Activated T-cell treated with anti-CD3 and anti-CD28 coated beads, Interleukin-2, amount 50 U/mL, for 72 hours (primary cell): ENCODE results near the gene CRY2. TPM values are rescaled to one million over a fixed set of nuclear protein-coding genes. Genes with fewer than 3 reads are reported as not detected.
"Not testable (repeated sequence)": the region's sequence is repeated elsewhere in the genome, so short reads cannot be mapped to it uniquely, and the experiment has no call there.

Experiments
- ATAC-seq, 2 donors: fragments of 150-1000 bp; cut with Tn5 transposase; replicated peaks in 1 of 2; 2 replicates each; pipeline ENCODE4 v1.10.0; 2021; ENCODE audit warnings: moderate library complexity in 2 of 2, mild to moderate bottlenecking in 1 of 2
- DNase-seq, 2 donors: peaks; one replicate each; pipeline ENCODE4 v3.0.0; 2021 to 2022; ENCODE audit warnings: mixed read lengths in 1 of 2
- H3K27ac Mint-ChIP-seq: one replicate; pipeline ENCODE4 v1.8.0; 2022; ENCODE audit warnings: mild to moderate bottlenecking, moderate library complexity, mixed read lengths
- H3K27me3 Mint-ChIP-seq: one replicate; pipeline ENCODE4 v1.8.0; 2022; ENCODE audit warnings: low read depth, mixed read lengths
- H3K36me3 Mint-ChIP-seq, 2 donors: one replicate each; pipeline ENCODE4 v1.8.0; 2022; ENCODE audit warnings: mixed read lengths in 2 of 2, mild to moderate bottlenecking in 1 of 2; ENCODE audit not compliant: insufficient read depth in 2 of 2
- H3K4me1 Mint-ChIP-seq: one replicate; pipeline ENCODE4 v1.8.0; 2022; ENCODE audit warnings: low read depth, mixed read lengths
- H3K4me3 Mint-ChIP-seq, 2 donors: one replicate each; pipeline ENCODE4 v1.8.0; 2022; ENCODE audit warnings: mild to moderate bottlenecking in 2 of 2, mixed read lengths in 2 of 2, moderate library complexity in 2 of 2
- H3K9me3 Mint-ChIP-seq, 2 donors: one replicate each; pipeline ENCODE4 v1.8.0; 2022; ENCODE audit warnings: mixed read lengths in 2 of 2
- total RNA-seq, 2 donors: library from RNA; stranded (reverse); gene quantifications; one replicate each; pipeline ENCODE4 v1.2.3, GENCODE V29; 2022

The CRY2 gene
- total RNA-seq, 2 donors from 2014 or later = 20.2 to 23.8 TPM

GRCh38 chr11:45892856-45893255, 45.6 kb downstream of the CRY2 start:
- no peak for DNase-seq
- H3K27ac Mint-ChIP-seq = no peak overlapping the region
- H3K36me3 Mint-ChIP-seq = no peaks in the 10 kb centered on the region
- no peaks in the 10 kb centered on the region for H3K9me3 Mint-ChIP-seq
- peaks cover 10% of the 10 kb centered on the region for H3K27me3 Mint-ChIP-seq
- H3K4me1 Mint-ChIP-seq = no peaks in the 10 kb centered on the region
- no peak for ATAC-seq
- no peak overlapping the region for H3K4me3 Mint-ChIP-seq

- Mint-ChIP-seq H3K36me3 (no peaks in the 10 kb centered on the region), H3K9me3 (no peaks in the 10 kb centered on the region), H3K4me1 (no peaks in the 10 kb centered on the region), H3K27me3 (peaks cover 15% of the 10 kb centered on the region), H3K27ac (no peak overlapping the region), H3K4me3 (no peak overlapping the region)
- ATAC-seq (no peak), DNase-seq (no peak)
Measured at GRCh38 chr11:45894555-45895247, 47.4 kb downstream of the CRY2 start.

- Mint-ChIP-seq H3K27ac (no peak overlapping the region), H3K4me1 (no peaks in the 10 kb centered on the region), H3K27me3 (peaks cover 20% of the 10 kb centered on the region), H3K9me3 (no peaks in the 10 kb centered on the region), H3K36me3 (no peaks in the 10 kb centered on the region), H3K4me3 (no peak overlapping the region)
- DNase-seq (no peak), ATAC-seq (no peak)
Measured at GRCh38 chr11:45895553-45896259, 48.4 kb downstream of the CRY2 start.

DNA sequence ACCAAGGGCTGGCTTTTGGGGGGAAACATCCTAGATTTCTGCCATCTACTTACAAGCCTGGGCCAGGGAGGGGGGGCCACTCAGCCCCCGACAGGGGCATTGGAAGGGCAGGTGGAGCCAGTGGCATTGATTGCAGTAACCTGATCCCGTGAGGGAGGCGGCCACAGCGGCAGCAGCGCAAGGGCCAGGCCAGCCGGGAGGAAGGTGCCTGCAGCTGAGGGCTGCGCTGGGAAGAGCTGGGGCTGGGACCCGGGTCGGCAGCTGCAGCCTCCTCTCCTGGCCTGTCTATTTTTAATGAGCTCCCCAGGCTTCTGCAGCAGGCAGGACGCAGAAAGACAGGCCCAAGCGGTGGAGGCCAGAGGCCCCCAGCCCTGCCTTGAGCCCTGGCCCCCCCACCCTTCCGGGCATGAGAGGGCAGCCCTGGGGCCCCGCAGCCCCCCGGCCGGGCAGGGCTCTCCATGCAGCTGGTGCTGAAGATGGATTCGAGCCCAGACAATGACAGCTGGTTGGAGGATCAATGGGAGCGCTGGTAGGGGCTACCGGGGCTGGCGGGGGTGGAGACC, 49.2 kb downstream of the CRY2 start:
- no peak for DNase-seq
- H3K9me3 Mint-ChIP-seq = no peaks in the 10 kb centered on the region
- H3K4me1 Mint-ChIP-seq = no peaks in the 10 kb centered on the region
- peaks cover 25% of the 10 kb centered on the region for H3K27me3 Mint-ChIP-seq
- H3K4me3 Mint-ChIP-seq = no peak overlapping the region
- no peaks in the 10 kb centered on the region for H3K36me3 Mint-ChIP-seq
- no peak for ATAC-seq
- no peak overlapping the region for H3K27ac Mint-ChIP-seq

GRCh38 chr11:45897556-45897955, 50.3 kb downstream of the CRY2 start:
- no peak overlapping the region for H3K27ac Mint-ChIP-seq
- H3K27me3 Mint-ChIP-seq = peaks cover 25% of the 10 kb centered on the region

GRCh38 chr11:45899086-45899447, 51.8 kb downstream of the CRY2 start:
- Mint-ChIP-seq H3K9me3 (no peaks in the 10 kb centered on the region), H3K4me3 (peak overlapping the region; percentile 73 to 81), H3K27me3 (peaks cover 25% of the 10 kb centered on the region), H3K4me1 (no peaks in the 10 kb centered on the region), H3K36me3 (no peaks in the 10 kb centered on the region), H3K27ac (no peak overlapping the region)
- ATAC-seq (no peak), DNase-seq (no peak)

More at GRCh38 chr11:45897556-45897955, 50.3 kb downstream of the CRY2 start:
- ATAC-seq (no peak), DNase-seq (no peak)
- Mint-ChIP-seq H3K4me3 (no peak overlapping the region), H3K9me3 (no peaks in the 10 kb centered on the region), H3K36me3 (no peaks in the 10 kb centered on the region), H3K4me1 (no peaks in the 10 kb centered on the region)

DNA sequence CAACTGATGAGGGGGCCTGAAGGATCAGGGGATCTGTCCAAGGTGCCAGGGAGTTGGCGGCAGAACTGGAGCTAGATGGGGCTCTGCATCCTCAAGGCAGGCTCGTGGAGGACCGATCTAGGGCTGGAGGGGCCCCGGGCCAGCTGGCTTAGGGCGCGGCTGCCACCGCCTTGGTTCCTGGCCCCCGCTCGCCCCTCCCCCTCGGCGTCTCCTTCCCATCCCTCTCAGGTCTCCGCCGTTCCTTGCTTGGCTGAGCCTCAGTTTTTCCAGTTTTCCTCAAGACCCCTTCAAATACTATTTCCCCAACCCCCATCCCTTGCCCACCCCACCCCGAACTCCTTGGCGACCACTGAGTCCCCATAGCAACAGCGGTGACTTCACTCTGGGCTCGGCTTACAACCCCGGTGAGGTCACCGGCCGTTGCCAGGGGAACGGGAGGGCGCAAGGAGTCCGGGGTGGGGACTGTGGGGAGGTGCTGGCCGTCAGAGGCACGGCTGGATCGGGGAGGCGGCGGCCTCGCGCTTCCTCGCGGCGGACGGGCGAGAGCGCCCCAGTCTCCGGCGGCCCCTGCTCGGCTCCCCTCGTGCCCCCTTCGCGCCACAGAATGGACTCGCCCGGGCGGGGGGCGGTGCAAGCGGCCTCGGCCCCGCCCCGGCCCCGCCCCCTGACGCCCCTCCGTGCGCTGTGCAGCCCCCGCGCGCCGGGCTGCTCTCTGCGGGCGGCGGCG, 52.3 kb downstream of the CRY2 start:
- peak; percentile 78 to 82 for DNase-seq
- Mint-ChIP-seq H3K9me3 (no peaks in the 10 kb centered on the region), H3K4me3 (peak overlapping the region; percentile 73 to 81), H3K27me3 (peaks cover 25% of the 10 kb centered on the region), H3K4me1 (no peaks in the 10 kb centered on the region), H3K36me3 (no peaks in the 10 kb centered on the region), H3K27ac (no peak overlapping the region)
- ATAC-seq = peak; percentile 88 to 89

DNA sequence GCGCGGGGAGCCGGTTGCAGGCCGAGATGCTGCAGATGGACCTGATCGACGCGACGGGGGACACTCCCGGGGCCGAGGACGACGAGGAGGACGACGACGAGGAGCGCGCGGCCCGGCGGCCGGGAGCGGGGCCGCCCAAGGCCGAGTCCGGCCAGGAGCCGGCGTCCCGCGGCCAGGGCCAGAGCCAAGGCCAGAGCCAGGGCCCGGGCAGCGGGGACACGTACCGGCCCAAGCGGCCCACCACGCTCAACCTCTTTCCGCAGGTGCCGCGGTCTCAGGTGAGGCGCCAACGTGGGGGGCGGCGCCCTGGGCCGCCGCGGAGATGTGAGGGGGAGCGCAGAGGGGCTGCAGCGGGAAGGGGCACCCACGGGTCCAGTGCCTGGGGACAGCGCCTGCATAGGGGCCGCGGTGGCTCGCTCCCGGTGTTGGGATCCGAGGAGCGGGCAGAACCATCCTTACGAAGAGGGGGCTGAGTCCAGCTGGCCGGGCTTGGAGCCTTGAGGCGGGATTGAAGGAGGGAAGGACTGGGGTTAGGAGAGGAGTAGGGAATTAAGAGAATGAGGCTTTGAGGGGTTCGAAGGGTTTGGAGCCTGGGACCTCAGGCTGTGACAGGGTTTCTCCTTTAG, 53.0 kb downstream of the CRY2 start:
- not testable (repeated sequence) for H3K9me3 Mint-ChIP-seq

GRCh38 chr11:45900916-45901617, 53.8 kb downstream of the CRY2 start:
- Mint-ChIP-seq H3K36me3 (no peaks in the 10 kb centered on the region), H3K4me3 (peak overlapping the region; percentile 22 to 70), H3K9me3 (no peaks in the 10 kb centered on the region), H3K27ac (no peak overlapping the region), H3K4me1 (no peaks in the 10 kb centered on the region), H3K27me3 (peaks cover 18% of the 10 kb centered on the region)
- ATAC-seq (no peak), DNase-seq (no peak)

More for the DNA sequence above, 53.0 kb downstream of the CRY2 start:
- H3K4me3 Mint-ChIP-seq = peak overlapping the region; percentile 58 to 70
- DNase-seq, ATAC-seq, H3K27ac Mint-ChIP-seq, H3K4me1 Mint-ChIP-seq, H3K36me3 Mint-ChIP-seq: not testable (repeated sequence)
- peaks cover 18% of the 10 kb centered on the region for H3K27me3 Mint-ChIP-seq

DNA sequence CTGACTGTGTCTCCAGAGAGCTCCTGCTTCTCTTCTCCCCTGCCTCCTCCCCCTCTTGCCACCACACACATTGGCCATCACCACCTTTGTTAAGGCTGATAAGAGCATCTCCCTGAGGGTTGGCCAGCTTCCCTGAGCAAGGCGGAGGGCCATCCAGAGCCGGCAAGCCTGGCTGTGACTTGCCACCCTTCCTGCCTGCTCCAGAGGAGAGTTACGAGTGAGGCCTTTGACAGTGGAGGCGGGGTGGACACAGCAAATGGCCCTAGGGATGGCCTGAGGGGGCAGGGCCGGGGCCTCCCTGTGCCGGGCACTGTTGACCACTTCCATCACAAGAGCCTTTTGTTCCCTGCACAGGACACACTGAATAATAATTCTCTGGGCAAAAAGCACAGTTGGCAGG, 54.4 kb downstream of the CRY2 start:
- no peaks in the 10 kb centered on the region for H3K4me1 Mint-ChIP-seq
- DNase-seq (no peak), ATAC-seq (no peak)
- H3K4me3 Mint-ChIP-seq = no peak overlapping the region
- no peaks in the 10 kb centered on the region for H3K36me3 Mint-ChIP-seq
- peaks cover 18% of the 10 kb centered on the region for H3K27me3 Mint-ChIP-seq
- no peaks in the 10 kb centered on the region for H3K9me3 Mint-ChIP-seq
- H3K27ac Mint-ChIP-seq = no peak overlapping the region

DNA sequence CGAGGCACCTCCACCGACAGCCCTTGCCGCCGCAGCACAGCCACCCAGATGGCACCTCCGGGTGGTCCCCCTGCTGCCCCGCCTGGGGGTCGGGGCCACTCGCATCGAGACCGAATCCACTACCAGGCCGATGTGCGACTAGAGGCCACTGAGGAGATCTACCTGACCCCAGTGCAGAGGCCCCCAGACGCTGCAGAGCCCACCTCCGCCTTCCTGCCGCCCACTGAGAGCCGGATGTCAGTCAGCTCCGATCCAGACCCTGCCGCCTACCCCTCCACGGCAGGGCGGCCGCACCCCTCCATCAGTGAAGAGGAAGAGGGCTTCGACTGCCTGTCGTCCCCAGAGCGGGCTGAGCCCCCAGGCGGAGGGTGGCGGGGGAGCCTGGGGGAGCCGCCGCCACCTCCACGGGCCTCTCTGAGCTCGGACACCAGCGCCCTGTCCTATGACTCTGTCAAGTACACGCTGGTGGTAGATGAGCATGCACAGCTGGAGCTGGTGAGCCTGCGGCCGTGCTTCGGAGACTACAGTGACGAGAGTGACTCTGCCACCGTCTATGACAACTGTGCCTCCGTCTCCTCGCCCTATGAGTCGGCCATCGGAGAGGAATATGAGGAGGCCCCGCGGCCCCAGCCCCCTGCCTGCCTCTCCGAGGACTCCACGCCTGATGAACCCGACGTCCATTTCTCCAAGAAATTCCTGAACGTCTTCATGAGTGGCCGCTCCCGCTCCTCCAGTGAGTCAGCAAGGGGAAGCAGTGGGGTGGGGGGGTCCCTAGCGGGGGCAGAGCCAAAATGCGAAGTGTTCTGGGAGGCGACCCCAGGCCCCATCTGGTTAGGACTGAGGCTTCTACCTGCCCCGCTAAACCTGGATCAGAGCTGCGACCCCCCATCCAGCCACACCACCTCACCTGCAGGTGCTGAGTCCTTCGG, 55.4 kb downstream of the CRY2 start:
- Mint-ChIP-seq H3K4me3 (no peak overlapping the region), H3K9me3 (no peaks in the 10 kb centered on the region), H3K36me3 (no peaks in the 10 kb centered on the region), H3K4me1 (no peaks in the 10 kb centered on the region), H3K27me3 (peaks cover 16% of the 10 kb centered on the region), H3K27ac (no peak overlapping the region)
- DNase-seq = no peak
- ATAC-seq = no peak
